Aorta (tissue), 5 donors: ENCODE results near the gene FAIM2. TPM values are rescaled to one million over a fixed set of nuclear protein-coding genes. Genes with fewer than 3 reads are reported as not detected.

Experiments
- ATAC-seq: fragments of 200-7000 bp; cut with Tn5 transposase; one replicate; pipeline ENCODE4 v1.9.1; 2022; ENCODE audit warnings: moderate library complexity; ENCODE audit not compliant: low FRiP score
- DNase-seq, 2 donors: peaks; one replicate each; pipeline ENCODE4 v3.0.0-alpha.2; 2020
- H3K27ac ChIP-seq, 2 donors: one replicate each; pipeline ENCODE4 v1.5.1; 2013; ENCODE audit warnings: low read length in 2 of 2, mild to moderate bottlenecking in 2 of 2, moderate library complexity in 2 of 2, control low read depth in 1 of 2, inconsistent platforms in 1 of 2, low read depth in 1 of 2
- H3K27me3 ChIP-seq, 2 donors: one replicate each; pipeline ENCODE4 v1.6.1; 2013; ENCODE audit warnings: control low read depth in 1 of 2, low read length in 1 of 2, mild to moderate bottlenecking in 1 of 2, moderate library complexity in 1 of 2; ENCODE audit not compliant: insufficient read depth in 2 of 2, control insufficient read depth in 1 of 2
- H3K36me3 ChIP-seq, 2 donors: one replicate each; pipeline ENCODE4 v1.6.1; 2013; ENCODE audit warnings: control low read depth in 1 of 2, low read length in 1 of 2, mild to moderate bottlenecking in 1 of 2; ENCODE audit not compliant: insufficient read depth in 2 of 2, control insufficient read depth in 1 of 2
- H3K4me1 ChIP-seq, 2 donors: one replicate each; pipeline ENCODE4 v1.6.1; 2013; ENCODE audit warnings: low read length in 2 of 2, control low read depth in 1 of 2, mild to moderate bottlenecking in 1 of 2, moderate library complexity in 1 of 2; ENCODE audit not compliant: insufficient read depth in 2 of 2, control insufficient read depth in 1 of 2
- H3K4me3 ChIP-seq, 2 donors: one replicate each; pipeline ENCODE4 v1.5.1; 2013; ENCODE audit warnings: low read length in 2 of 2, control low read depth in 1 of 2, mild to moderate bottlenecking in 1 of 2
- H3K9me3 ChIP-seq: one replicate; pipeline ENCODE4 v1.6.1; 2013; ENCODE audit warnings: mild to moderate bottlenecking, low read length; ENCODE audit not compliant: control insufficient read depth
- WGBS, 2 donors: extraction: QIAGEN DNeasy Blood & Tissue Kit; methylation state at CpG; one replicate each; pipeline ENCODE4 v1.1.7; 2013; 5-methylcytosine and 5-hydroxymethylcytosine counted together
- intact Hi-C, 2 donors: fragments of 100-400 bp; cut with DNase I; formaldehyde crosslinking; loops; one replicate each; pipeline versions ENCODE4 v1.14.2 to v1.15.0; 2022
- polyA plus RNA-seq, 2 donors: library from polyadenylated mRNA; stranded (reverse); fragments of 200-250 nt; gene quantifications; one replicate each; pipeline ENCODE4 v1.2.3, GENCODE V29; 2013
- total RNA-seq, 2 donors: library from RNA; stranded (reverse); fragmentation: NEBNext Ultra II Directional; extraction: Animal tissue kit (Norgen Biotek cat#: 25700); gene quantifications; one replicate each; pipeline ENCODE4 v1.2.1, GENCODE V29; 2021
- donor health status: healthy with polysubstance abuse.
- donor health status: Bipolar disorder and iron deficiency.
- donor health status: DM: no; HTN: no; CAD: no.
- donor health status: DM: no; HTN: no; CAD: no.
- donor health status: DM: yes; HTN: yes; CAD: no.

Gene FAIM2
- total and polyA plus RNA-seq, 4 donors, result 0.05 to 16.4 (median 0.58) TPM; not detected in 1

DNA sequence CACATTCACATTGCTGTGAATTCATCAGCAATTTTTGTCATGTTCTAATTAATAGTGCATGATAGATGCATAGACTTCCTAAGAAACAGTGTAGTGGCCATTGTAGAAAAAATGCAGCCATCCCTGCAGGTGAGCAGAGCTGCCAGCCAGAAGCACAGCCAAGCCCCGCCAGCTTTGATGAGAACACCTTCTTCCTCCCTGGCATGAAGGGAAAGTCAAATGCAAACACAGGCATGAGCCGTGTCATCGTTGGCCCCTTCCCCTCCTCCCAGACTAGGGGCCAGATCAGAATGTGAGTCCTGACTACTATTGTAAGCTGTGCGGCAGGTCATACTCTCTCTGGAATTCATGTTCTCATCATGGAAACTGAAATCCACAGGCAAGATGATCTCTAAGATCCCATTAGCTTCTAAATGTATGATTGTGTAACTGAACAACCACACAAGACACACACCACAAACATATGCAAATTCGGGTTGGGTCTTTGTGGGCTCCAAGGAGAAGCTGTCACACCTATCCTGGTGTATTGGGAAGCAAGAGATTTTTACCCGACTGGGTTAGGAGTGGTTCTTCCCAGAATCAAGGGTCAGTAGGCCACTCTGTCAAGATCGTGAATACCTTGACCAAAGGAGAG lies 44.0 kb upstream of the FAIM2 start:
- WGBS, 2 donors, result 84 to 88% methylated on average over 7 of the region's 7 CpGs
- intact Hi-C loops, result no loop called here
- Histone ChIP-seq H3K4me1 (no peaks in the 10 kb centered on the region), H3K4me3 (no peak overlapping the region), H3K27me3 (no peaks in the 10 kb centered on the region), H3K36me3 (no peaks in the 10 kb centered on the region), H3K9me3 (no peaks in the 10 kb centered on the region), H3K27ac (no peak overlapping the region)
- DNase-seq (no peak), ATAC-seq (no peak)

DNA sequence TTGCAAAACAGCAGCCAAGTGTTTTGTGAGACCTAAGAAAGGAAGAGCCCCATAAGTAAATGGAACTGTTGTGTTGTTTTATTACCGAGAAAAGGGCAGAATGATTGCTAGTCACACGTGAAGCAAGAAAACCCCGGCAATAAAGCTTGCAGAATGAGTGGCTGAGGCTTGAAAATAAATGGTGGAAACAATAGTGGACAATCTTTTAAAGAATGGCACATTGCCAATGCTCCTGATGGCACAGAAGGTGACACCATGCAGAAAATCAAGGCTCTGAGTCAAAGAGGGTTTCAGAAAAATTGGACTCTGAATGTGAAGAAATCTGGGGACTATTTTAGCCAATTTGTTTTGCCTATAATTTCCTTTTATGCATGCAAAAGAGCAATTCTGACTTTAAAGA lies 42.8 kb upstream of the FAIM2 start:
- no peak for DNase-seq
- Histone ChIP-seq H3K27me3 (no peaks in the 10 kb centered on the region), H3K27ac (no peak overlapping the region), H3K4me1 (no peaks in the 10 kb centered on the region), H3K4me3 (no peak overlapping the region), H3K9me3 (no peaks in the 10 kb centered on the region), H3K36me3 (no peaks in the 10 kb centered on the region)
- 92 to 93% methylated on average over 3 of the region's 3 CpGs for WGBS, 2 donors
- intact Hi-C loops, result no loop called here
- ATAC-seq, result no peak

DNA sequence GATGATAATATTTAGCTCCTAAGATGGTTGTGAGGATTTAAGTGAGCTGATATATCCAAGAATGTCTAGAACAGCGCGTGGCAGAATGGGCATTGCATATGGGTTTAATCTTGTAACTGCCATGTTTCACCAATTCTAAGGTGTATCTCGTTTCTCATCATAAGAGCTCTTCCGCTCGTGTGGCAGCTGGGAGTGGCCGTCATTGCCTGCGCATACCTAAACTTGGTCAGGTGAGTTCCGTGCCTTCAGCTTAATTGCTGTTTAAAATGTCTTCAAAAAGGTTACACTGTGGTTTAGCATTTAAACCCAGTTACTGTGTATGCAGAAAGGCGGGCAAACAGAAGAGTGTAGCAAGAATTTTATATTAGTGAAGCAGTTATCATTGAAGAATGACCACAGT lies 42.4 kb upstream of the FAIM2 start:
- H3K27me3 ChIP-seq, result no peaks in the 10 kb centered on the region
- intact Hi-C loops, result no loop called here
- DNase-seq (no peak), ATAC-seq (no peak)
- no peaks in the 10 kb centered on the region for H3K9me3 ChIP-seq
- H3K36me3 ChIP-seq, result no peaks in the 10 kb centered on the region
- H3K4me1 ChIP-seq, result no peaks in the 10 kb centered on the region
- H3K27ac ChIP-seq, result no peak overlapping the region
- WGBS, 2 donors, result 92 to 95% methylated on average over 9 of the region's 9 CpGs
- no peak overlapping the region for H3K4me3 ChIP-seq

DNA sequence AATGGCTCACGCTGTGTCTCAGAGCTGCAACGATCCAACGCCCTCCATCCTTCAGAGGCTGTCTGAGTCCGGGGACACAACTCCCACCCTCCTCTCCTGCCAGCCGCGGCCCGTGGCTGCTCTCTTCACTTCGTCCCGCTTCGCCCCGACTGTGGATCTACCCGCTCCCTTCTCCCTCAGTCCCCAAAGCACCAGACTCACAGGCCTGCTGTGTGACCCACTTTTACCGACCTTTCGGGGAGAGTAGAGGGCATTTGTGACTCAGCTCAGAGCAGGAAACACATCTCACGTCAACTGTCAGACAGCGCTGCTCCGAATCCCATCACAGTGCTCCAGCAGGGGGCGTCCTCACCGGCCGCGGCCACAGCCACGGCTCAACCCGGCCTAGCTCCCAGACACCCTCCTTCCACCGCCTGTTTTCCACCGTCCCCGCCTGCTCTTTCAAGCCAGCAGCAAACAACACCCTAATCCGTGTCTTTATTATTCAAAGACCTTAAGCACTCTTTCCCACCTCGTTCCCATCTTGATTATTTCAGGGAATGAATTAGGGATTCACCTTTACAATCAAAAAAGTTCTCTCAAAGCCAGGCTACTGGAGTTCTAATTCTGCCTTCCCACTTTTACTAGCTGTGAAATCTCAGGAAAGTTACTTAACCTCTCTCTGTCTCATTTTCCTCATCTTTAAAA lies 41.8 kb upstream of the FAIM2 start:
- intact Hi-C loops, result no loop called here
- Histone ChIP-seq H3K27ac (no peak overlapping the region), H3K27me3 (no peaks in the 10 kb centered on the region), H3K4me3 (no peak overlapping the region), H3K9me3 (no peaks in the 10 kb centered on the region), H3K36me3 (no peaks in the 10 kb centered on the region), H3K4me1 (no peaks in the 10 kb centered on the region)
- DNase-seq, result peak; percentile 87 to 96
- ATAC-seq, result peak; percentile 87
- 8 to 14% methylated on average over 28 of the region's 28 CpGs for WGBS, 2 donors

DNA sequence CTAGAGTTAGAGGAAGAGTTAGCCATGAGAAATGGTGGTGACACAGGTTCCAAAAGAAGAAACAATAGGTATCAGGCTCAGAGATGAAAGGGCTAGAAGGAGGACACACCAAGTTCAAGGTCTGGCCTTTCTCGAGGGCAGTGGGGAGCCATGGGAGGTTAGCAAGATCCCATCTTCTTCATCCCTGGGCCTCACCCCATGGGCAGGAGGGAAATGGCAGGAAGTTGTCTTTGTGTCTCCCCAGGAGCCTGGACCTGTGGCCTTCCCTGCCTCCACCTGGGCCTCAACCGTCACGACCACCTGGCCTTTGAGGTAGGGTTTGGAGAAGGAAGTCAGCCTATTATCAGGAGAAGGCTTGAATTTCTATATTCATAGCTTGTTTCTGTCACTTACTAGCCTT lies 41.0 kb upstream of the FAIM2 start:
- ATAC-seq (no peak), DNase-seq (no peak)
- Histone ChIP-seq H3K9me3 (no peaks in the 10 kb centered on the region), H3K27me3 (no peaks in the 10 kb centered on the region), H3K36me3 (no peaks in the 10 kb centered on the region), H3K27ac (no peak overlapping the region), H3K4me3 (no peak overlapping the region), H3K4me1 (no peaks in the 10 kb centered on the region)
- intact Hi-C loops, result no loop called here
- 96 to 98% methylated on average over 3 of the region's 3 CpGs for WGBS, 2 donors

DNA sequence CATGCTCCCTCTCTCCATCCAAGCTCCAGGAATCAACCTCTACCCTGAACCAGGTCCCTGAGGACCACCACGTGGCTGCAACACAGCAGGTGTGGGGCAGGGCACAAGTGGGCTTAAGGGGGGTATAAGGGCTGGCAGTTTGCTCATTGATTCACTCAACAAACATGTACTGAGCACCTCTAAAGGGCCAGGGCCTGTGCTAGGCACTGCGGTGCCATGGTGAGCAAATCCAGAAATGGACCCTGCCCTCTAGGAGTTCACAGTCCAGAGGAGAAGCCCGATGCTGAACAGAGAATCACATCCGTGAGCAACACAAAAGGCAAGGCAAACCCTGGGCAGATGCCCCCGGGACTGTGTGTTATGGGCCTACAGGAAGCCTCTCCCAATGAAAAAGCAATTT lies 40.3 kb upstream of the FAIM2 start:
- intact Hi-C loops, result no loop called here
- Histone ChIP-seq H3K36me3 (no peaks in the 10 kb centered on the region), H3K9me3 (no peaks in the 10 kb centered on the region), H3K4me1 (no peaks in the 10 kb centered on the region), H3K4me3 (no peak overlapping the region), H3K27ac (no peak overlapping the region), H3K27me3 (no peaks in the 10 kb centered on the region)
- no peak for DNase-seq
- WGBS, 2 donors, result 93 to 95% methylated on average over 5 of the region's 5 CpGs
- no peak for ATAC-seq

DNA sequence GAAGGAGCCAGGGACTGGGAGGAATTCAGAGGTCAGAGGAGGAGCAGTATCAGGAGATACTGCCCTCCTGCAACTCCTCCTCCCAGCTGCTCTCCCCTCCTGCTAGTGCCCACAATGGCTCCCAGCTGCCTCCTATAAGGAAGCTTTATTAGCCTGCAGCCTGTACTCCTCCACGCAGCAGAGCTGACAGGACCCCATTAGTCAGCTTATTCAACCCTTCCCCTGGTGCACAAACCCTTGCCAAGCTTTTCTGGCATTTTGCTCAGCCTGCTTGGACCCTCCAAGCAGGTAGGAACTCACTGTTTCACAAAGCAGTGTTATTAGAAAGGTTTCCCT lies 39.9 kb upstream of the FAIM2 start:
- Histone ChIP-seq H3K9me3 (no peaks in the 10 kb centered on the region), H3K4me3 (no peak overlapping the region), H3K27ac (no peak overlapping the region), H3K4me1 (no peaks in the 10 kb centered on the region), H3K27me3 (no peaks in the 10 kb centered on the region), H3K36me3 (no peaks in the 10 kb centered on the region)
- 97 to 100% methylated on average over 1 of the region's 1 CpG for WGBS, 2 donors
- intact Hi-C loops, result no loop called here
- ATAC-seq (no peak), DNase-seq (no peak)

DNA sequence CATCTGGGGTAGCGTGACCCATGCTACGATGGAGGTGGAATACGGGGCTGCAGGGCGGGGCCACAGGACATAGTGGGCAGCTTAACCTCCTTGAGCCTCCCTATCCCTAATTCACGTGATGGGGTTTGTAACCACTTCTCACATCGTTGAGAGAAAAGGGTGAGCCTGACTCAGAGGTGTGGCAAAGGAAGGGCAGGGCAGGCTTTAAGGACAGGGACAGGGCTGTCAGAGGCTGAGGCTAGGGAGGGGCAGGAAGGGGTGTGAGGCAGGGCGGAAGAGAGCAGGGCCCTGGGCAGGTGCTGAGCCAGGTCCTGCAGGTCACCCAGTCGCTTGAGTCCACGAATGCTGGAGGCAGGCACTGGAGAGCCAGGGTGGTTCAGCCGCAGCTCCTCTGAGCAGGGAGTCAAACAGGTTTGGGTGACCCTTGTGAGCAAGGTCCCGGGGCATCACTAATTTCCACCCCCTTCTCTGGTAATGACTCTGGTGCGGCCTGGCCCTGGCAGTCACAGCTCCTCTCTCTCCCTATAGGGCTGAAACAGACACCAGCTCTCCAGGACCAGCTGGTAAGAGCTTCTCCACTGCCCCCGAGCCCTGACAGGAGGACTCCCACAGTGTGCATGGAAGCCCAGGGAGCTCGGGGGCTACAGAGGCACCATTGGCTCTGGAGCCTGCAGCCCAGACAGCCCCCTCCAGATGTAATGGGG lies 39.4 kb upstream of the FAIM2 start:
- intact Hi-C loops, result no loop called here
- Histone ChIP-seq H3K4me1 (no peaks in the 10 kb centered on the region), H3K9me3 (no peaks in the 10 kb centered on the region), H3K27ac (no peak overlapping the region), H3K4me3 (no peak overlapping the region), H3K36me3 (no peaks in the 10 kb centered on the region), H3K27me3 (no peaks in the 10 kb centered on the region)
- DNase-seq, result peak in 1 of 2 donors; percentile 72
- WGBS, 2 donors, result 83 to 87% methylated on average over 14 of the region's 14 CpGs
- no peak for ATAC-seq

DNA sequence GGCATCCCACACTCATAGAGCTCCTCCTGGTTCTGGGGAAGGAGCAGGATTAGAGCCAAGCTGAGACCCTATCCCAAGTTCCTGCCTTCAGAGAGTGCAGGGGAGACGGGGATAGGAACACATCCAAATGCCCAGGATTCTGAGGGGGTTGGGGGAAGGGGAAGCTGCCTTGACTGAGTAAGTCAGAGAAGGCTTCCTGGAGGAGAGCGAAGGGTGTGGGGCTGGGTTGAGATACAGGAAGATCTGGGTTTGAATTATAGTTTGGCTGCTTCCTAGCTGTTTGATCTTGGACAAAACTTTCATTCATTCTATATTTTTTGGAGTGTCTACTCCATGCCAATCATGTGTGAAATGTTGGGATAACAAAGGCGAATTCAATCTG lies 38.8 kb upstream of the FAIM2 start:
- no peak for ATAC-seq
- 93 to 94% methylated on average over 3 of the region's 3 CpGs for WGBS, 2 donors

More for the DNA sequence above, 38.8 kb upstream of the FAIM2 start:
- no peak for DNase-seq
- no peaks in the 10 kb centered on the region for H3K9me3 ChIP-seq
- no peak overlapping the region for H3K27ac ChIP-seq
- H3K4me3 ChIP-seq, result no peak overlapping the region
- H3K36me3 ChIP-seq, result no peaks in the 10 kb centered on the region
- H3K27me3 ChIP-seq, result no peaks in the 10 kb centered on the region
- intact Hi-C loops, result no loop called here
- H3K4me1 ChIP-seq, result no peaks in the 10 kb centered on the region
